ENCODE data around the gene MBP.
A peak's percentile ranks its signal among the peaks of the same experiment; 100 is the strongest.

Gene MBP

DNA sequence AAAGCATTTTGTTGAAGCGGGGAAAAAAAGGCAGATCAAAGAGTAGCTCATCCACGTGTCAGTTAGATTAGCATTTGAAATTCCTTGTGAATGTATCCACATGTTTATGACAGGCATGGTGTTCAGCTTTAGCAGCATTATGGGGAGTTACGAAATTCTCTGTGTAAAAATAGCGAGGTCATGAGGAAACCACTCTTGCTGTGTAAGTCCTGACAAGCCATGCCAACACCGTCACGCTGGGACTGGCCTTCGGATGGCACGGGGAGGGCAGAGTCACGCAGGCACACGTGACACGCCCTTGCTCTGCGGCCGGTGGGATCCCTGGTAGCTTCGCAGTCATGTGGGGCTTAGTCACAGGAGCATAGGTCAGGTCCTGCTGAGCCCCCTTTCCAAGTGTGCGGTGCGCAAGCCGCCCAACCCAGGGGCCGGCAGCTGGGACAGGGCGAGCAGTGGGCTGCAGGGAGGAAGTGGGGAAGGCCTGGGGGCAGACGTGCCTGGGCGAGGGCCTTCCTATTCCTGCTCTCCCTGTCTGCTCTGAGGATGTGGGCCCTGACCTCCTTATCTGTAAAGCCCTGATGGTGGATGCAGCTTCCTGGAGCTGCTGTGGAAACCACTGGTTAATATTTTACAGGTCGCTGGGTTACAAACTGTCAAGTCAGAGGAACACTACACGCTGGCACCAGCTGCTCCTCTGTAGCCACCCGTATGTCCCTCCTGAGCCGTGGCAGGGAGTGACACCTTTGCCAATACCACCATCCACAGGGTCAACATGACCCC is 18.0 kb downstream of the MBP start:
- no peak for DNase-seq (ENCODE audit: low read depth)

DNA sequence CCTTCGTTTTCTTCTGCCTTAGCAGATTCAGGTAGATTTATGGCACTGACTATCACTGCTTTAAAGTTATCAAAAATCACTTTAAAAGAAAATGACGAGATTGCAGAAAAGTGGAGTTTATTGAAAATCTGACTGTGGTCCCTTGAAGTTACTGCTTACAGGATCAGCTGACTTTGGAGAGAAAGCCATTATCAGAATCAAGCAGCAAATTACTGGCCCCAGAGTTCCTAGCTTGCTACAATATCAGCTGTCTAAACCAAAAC is 18.5 kb downstream of the MBP start:
- no peak for DNase-seq (ENCODE audit: low read depth)

DNA sequence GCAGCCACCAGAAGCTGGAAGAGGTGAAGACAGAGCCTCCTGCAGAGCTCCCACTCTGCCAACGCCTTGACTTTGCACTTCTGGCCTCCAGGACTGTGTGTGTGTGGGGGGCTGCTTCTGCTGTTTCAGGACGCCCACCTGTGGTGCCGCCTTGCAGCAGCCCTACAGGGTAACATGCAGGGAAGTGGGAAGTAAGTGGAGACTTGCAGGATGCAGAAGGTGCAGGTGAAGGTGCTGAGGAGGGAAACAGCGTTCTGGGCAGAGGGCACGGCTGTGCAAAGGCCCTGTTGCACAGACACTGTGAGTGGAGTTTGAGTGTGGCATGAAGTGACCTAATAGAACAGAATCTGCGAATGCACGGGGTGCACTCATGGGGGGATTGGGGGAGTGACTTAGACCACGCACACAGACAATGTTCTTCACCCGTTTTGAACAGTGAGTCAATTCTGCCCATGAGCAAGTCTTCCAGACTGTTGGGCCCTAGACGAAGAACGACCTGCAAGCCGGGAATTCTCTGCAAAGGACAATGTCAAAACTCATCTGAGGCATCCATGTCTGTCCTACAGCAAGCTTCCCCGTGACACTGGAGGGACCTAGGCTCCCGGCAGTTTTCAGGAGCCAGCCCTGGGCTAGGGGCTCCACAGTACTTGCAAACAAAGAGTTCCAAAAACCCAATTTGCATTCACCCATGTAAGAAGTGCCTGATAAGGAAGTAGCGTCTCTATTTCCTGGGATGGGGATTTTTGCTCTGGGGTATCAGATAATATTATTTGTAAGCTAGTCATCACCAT is 19.0 kb downstream of the MBP start:
- no peak for DNase-seq (ENCODE audit: low read depth)

DNA sequence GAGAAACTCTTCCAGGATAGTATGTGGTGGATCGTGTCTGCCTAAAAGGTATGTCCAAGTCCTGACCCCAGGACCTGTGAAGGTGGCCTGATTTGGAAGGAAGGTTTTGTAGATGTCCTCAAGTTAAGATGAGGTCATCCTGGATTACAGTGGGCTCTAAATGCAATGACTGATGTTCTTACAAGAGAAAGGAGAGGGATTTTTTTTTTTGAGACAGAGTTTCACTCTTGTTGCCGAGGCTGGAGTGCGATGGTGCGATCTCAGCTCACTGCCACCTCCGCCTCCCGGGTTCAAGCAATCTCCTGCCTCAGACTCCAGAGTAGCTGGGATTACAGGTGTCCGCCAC is 19.9 kb downstream of the MBP start:
- no peak for DNase-seq (ENCODE audit: low read depth)

DNA sequence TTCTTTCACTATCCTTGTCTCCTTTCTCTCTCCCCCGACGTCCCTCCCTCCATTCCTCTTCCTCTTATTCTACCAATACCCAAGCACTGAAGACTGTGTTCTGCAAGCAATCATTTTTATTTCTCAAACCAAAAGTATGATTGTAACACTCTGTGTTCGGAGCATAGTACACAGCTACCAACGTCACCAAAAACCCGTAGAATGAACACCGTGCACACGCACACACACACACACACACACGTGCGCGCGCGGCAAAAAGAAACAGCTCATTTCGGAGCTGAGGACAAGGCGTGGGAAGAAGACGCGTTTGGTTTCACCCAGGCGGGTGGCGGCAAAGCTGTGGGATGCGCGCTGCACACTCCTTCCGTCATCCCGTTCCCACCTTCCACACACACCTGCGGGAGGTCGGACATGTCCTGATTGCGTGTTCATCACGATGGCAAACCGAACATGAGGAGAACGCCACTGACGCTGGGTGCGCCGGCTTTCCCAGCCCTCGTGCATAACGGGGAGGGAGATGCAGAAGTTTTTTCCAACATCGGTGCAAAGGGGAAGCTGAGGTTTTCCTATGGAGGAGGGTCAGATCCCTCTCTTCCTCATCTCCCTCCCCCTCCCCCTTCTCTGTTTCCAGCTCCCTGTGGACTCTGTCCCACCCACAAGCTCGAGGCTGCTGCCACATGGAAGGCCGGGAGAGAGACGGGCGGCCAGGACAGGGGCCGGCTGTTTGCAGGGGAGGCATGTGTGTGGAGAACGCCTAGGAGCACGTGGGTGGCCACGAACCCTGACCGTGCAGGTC is 20.4 kb downstream of the MBP start:
- DNase-seq (ENCODE audit: low read depth), result no peak

DNA sequence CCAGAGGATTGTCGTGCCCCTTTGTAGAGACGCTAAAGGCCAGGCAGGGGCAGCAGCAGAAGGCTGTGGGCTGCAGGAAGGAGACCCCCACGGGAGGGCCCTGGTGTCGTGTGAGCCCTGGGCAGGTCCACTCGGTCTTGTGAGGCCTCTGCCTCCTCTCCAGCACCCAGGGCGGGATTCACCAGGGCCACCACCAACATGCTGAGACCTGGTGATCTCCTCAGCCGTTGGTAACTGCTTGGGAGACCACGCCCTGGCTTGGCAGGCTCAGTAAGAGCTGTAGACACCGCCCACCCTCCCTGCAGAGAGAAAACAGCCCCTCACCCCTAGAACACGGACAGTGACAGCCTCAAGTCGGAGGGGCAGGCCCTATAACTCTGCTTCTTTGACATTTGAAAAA is 21.1 kb downstream of the MBP start:
- no peak for DNase-seq (ENCODE audit: low read depth)

DNA sequence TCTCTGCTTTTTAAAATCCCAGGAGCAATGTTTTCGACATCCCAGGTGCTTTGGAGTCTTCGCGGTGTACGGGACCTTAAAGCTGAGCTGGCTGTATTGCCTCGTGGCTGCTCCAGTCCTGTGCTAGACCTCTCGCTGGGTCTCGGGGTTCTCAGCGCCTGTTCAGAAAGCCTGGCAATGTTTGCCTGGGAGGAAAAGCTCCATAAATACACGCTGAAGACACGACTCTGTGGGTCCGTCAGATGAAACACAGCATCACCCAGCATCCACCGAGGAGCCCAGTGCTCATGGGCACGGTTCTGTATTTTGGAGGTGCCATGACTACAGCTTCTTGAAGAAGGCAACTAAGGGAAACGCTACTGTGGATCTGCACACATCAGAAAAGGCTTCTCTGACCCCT is 21.6 kb downstream of the MBP start:
- no peak for DNase-seq (ENCODE audit: low read depth)

DNA sequence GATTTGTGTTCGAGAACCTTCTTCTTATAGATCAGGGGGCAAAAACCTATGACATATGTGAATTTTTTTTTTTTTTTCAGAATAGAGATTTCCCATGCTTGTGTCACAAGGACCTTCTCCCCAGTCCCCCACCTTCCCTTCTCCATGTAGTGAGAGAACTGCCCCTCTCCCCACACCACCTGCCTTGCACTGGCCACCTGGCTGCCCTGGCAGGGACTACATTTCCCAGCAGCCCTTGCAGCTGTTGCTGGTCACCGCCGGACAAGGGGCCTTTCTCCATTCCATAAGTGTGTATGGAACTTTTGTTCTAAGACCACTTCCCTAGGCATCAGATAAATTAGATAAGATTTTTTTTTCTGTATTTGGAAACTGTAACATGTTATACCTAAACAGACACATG is 22.2 kb downstream of the MBP start:
- DNase-seq (ENCODE audit: low read depth), result no peak

DNA sequence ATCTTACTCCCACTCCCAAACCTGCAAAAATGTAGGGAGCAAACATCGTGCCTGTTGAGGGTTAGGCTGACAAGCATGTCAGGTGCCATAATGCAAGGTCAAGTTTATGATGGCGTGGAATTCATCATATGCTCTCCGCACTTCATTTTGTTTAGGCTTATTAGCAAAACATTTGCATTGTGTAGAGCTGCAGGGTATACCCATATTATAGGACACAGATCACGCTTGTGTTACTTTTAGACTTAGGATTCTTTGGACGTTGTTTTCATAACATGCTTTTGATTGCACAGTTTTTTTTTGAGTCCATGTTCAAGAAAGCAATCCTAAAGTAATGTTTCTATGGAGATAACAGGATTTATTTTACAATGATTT is 22.9 kb downstream of the MBP start:
- DNase-seq (ENCODE audit: low read depth), result no peak

DNA sequence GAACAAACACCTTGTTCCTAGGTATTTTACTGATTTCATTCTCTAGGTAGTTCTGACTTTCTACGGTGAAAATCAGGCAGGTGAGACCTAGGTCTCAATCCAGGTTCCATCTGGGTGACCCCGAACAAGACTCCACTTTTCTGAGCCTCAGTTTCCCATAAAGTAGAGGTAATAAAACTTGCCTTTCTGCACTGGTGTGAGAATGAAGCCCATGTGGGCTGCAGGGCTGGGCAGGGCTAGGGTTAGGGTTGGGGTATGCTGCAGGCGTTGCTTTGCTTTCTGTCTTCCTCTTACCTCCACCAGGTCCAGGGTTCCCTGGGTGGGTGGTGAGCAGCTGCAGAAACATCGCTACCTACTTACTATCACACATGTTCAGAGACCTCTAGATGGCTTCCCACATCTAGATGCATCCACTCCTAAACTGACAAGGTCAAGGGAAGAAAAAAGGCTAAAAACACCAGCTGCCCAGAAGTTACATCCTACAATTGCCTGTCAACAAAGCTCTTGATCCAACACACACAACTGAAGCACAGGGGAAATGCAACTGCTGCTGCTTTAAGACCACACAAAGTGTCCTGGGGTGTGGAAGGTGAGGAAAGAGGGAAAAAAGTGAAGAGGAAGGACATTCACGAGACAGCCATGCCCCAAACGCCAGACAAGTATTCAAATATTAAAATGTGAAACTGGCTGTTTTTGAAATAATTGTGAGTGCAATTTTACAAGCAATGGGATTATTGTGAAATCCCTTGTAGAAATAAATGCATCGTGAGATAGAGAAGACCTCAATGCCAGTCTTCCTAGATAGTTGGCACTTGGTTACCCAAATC is 23.5 kb downstream of the MBP start:
- no peak for DNase-seq (ENCODE audit: low read depth)

DNA sequence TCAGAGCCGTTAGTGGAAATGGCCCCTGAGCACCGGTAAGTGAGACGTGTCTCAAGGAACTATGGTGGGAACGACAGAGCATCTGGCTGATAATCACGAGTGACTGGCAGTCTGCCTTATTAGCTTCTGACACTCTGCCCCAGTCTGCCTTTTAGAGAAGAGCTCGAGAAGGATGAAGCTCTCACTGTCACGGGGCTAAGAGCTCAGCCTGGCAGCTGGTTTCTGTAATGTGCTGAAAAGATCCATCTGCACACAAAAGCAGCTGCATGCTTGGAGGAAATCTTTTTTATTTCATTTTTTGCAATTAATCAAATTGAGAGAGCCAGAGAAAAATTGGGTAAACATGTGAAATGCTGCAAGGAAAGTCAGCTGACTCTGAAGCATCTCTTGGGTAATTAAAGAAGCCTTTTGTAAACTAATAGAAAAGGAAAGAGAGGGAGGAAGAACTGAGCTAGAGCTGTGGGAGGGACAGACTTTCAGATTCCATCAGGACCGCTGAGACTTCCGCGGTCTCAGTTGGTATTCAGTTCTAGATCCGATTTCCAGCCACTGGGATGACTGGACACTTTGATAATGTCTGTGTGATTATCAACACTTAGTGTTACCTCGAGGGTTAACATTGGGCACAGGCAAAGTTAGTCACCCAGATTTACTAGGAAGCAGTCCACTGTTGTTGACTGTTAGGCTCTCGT is 24.4 kb downstream of the MBP start:
- DNase-seq (ENCODE audit: low read depth), result no peak

DNA sequence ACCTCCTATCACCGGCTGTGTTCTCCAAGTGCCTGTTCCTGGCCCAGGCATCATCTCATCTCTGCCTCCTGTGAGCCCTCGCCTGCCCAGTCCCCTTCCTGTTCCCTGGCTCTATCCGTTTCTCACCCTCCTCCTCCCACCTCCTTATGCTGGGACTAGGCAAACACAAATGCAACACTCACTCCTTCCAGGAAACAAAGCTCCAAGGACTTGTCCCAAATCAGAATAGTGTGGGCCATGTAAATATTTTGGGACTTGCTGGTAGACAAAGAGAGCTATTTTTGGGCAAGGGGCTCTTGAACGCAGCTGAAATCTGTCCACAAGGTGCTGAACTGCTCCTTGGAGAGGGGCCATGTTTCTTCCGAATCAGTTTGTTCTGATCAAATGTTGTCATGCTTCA is 25.3 kb downstream of the MBP start:
- DNase-seq (ENCODE audit: low read depth), result no peak

DNA sequence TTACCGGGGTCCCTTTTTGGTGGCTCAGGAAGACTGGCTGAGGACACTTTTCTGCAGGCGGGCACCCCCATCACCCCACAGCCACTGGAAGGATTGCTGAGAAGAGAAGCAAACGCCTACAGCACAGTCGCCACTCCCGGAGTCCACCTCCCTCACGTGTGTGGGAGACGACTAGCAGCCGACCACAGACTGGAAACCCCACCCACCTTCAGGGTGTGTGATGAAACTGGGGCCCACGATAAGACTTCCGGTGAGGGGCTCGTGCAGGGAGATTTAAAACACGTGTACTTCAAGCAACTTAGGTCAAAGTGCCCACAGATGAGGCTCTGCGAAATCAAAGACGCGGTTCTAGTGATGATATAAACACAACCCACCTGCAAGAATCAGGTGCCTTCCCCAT is 26.3 kb downstream of the MBP start:
- peak; percentile 74 for DNase-seq (ENCODE audit: low read depth)

DNA sequence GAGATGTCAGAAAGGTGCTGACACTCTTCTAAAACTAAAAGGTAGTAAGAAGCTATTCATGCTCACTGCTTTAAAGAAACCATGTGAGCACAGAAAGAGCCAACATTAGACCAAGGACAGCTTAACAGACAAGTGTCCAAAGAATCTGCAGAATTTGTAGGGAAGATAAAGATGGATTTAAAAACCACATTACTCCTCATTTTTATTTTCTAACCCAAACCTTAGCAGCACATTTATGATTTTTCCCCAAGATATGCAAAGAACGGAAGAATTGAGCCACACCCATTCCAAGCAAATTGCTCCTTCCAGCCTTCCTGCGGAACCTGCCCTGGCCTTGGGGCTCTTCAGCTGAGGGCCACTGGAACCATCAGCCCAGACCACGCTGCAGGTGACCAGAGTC is 26.9 kb downstream of the MBP start:
- DNase-seq (ENCODE audit: low read depth), result no peak

DNA sequence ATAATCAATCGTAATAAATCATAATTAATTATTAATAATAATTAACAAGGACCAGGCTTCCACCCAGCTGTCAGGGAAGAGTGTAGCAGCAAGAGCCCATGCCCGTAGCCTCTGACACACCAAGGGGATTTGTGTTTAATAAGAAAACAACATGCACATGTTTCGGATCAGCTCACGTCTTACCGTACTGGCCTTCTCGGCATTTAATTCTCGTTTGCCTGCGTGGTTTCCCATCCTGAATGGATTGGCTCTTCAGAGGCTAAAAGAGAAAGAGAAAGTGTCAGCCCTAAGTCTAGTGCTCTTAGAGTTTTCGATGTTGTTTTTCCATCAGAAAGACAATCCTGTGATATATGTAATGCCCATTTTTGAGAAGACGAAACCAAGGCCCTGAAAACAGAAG is 27.6 kb downstream of the MBP start:
- DNase-seq (ENCODE audit: low read depth), result no peak

DNA sequence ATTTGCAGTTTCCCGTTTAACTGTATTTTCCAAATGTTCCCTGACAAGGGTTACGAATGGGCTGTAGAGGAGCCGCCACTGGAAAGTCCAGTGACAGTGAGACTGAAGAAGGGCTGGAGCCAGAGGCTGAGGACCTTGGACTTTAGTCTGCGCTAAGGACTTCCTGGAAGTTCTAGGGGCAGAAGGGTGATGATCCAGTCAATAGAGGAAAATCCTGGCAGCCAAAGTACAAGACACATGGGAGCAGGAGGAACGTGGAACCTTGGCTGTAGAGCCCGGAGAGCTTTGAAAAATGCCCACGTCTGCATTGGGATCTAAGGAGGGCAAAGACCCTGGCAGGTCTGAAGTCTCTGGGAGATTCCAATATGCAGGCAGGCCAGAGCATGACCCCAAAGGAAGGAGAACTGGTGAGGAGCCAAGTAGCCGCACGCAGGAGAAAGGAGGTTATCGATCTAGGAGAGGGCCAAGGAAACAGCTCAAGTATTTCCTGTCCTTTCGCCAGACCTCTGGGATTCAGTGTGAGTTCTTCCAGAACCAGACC is 28.5 kb downstream of the MBP start:
- no peak for DNase-seq (ENCODE audit: low read depth)

DNA sequence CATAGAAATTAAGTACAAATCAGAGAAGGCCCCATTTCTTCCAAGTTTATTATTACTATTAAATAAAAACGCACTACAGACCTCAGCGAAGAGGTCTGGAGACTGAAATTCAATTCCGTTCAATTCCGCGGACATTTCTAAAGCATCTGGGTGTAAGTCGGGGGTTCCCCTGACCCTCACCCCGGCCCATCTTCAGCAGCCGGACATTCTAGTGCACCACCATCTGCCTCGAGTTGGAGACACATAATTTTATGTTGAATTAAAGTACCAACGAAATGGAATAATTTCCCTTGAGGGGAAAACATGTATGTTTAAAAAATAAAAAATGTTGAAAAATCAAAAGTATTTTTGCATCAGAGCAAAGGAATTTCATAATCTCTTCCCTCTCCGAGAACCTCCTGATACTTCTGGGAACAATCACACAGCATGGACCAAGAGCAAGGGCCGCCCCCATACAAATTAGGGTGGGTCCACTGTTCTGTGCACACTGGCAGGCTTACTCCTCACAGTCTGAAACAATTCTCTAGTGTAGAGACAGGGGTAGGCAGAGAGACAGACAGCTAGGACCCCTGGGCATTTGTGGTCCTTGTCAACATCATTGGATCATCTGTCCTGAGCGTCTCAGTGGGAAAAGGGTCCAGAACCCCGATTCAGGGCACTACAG is 29.3 kb downstream of the MBP start:
- no peak for DNase-seq (ENCODE audit: low read depth)

DNA sequence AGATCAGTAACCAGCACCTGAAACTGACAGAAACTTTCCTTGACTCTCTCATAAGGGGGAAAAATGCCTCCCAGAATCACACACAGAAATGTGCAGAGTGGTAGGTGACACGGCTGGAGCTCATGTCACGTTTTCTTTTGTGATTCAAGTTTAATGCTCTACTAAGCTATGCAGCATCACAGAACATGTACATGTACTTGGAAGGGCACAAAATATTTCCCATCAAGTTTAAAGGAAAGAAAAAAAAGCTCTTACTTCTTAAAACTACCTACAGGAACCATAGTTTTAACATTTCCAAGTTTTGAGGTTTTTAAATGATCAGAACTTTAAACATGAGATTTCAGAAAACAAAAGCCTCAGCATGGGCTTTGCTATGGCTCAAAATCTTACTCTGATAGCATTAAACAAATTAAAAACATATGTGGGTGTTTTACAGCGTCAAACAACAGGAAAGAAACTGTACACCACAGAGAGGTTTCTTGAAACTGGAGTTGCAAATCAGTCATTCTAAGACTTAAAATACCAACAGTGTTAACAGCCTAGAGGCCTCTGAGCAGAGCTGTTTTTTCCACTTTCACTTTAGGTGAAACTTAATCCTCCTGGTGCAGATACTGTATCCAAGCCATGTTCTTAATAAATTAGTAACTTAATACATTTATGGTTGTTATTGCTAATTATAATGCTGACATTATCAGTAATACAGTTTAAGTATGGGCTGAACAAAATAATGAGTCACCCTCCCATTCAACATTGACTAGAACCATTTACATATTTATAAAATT is 30.1 kb downstream of the MBP start:
- no peak for DNase-seq (ENCODE audit: low read depth)

DNA sequence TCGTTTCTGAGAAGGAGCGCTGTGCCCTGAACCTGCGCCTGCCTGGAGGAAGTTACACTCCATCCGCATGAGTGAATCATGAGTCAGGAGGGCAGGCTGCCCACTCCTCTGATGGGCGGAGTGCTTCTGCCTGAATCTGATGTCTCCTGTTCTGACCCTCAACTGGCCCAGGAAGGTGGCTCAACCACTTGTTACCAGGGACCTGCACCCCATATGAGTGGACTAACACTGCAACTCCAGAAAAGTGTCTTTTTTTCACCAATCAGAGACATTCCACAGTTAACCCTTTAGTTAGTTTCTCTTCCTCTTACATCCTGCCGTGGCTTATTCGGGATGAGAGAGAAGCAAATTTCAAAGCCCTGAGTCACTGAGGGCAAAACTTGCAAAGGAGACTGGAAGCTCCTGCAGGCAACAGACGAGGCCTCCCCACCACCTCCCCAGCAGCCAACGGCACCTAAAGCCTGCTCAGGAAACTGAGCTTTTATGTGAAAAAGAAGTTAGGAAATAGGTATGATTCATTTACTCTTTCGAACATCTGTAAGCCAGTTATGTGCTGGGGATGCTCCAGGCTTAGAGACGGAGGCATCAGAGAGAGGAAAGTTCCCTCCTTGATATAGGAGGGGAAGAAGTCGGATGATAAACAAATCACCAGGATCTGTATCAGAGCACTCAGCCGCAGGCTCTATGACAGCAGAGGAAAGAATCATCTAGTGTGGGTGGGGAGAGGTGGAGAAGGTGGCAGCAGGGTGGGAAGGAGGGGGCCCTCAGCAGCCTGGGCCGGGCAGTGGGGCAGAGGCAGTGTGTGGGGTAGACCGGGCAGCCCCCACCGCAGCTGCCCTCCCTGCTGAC is 30.9 kb downstream of the MBP start:
- no peak for DNase-seq (ENCODE audit: low read depth)
